Middle frontal gyrus (tissue), 1 donor: ENCODE measurements around the gene FASTKD3.

ENCODE experiments used
- DNase-seq: peaks from one replicate; pipeline ENCODE4 v3.0.0-alpha.2; 2015; ENCODE audit warnings: low spot score; ENCODE audit errors: extremely low spot score

FASTKD3 gene

DNA sequence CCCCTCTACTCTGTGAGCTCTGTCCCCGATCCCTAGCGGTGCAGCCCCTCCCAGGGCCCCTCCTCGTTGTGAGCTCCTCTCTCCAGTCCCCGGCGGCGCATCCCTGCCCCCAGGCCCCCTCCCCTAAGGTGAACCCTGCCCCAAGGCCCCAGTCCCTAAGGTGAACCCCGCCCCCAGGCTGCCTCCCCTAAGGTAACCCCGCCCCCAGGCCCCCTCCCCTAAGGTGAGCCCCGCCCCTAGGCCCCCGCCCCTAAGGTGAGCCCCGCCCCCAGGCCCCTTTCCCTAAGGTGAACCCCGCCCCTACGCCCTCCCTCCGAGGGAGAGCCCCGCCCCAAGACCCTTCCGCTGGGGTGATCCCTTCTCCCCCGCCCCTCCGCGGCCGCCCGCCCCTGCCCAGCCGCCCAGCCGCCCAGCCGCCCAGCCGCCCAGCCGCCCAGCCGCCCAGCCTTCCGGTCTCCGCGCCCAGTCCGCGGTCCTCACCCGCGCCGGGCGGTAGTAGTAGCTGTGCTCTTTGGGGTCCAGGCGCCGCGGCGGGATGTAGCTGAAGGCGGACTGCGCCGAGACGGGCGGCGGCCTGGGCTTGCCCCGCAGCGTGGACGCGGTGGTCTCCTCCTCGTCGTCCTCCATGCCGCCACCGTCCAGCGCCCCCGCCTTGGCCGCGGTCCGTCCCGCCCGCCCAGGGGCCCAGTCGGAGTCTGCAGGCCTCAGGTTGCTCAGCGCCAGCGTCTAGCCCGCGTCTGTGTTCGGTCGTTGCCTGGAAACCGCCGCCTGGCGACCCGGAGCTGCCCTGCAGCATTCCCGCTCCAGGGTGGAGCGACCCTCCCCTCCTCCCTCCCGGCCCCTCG is 18.2 kb downstream of the FASTKD3 start, which contains the start of gene CFAP90:
TSS of gene CFAP90 (minus strand) at position 739 of the 845 bp plus-strand sequence. CDS start at position 627, 112 bp downstream.
- DNase-seq, result no peak

DNA sequence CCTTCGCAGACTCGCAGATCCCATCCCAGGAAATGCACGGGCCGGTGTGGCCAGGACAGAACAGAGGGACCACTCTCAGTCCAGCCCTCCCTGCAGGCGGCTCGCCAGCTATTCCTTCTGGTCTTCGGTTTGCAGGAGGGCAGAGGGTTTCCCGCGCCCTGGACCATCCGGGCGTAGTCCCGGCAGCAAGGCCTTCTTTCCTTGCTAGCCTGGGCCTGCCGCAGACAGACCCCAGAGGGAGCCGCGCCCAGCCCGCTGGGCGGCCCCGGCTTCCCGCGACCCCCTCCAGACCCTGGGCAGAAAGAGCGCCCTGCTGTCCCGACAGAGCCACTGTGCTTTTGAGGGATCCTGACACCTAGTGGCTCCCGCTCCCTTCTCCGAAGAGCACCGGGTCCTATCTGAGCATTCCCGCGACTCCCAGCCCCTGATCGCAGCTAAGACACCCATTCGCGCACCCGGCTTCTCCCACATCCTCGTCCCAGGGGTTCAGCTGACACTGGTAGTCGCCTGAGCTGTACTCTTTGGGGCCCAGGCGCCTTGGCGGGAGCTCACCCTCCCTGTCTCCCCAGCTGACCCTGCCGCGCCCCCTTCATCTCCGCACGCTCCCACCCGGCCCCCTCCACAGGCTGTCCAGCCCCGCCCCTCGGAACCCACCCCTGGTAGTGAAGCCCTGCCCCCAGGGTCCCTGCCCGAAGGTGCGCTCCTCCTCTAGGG is 19.0 kb downstream of the FASTKD3 start:
- DNase-seq, result no peak

DNA sequence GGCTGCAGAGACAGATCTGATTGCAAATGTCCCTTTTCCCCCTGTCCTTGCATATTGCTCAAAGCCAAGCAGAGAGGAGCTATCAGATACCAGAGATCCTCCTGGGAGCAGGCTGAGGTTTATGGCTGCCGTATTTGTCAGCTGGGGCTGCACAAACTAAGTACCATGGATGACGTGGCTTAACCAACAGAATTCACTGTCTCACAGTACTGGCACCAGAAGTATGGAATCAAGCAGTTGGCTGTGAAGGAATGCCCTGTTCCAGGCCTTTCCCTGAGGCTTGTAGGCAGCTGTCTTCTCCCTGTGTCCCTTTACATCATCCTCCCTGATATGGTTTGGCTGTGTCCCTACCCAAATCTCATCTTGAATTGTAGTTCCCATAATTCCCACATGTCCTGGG is 20.5 kb downstream of the FASTKD3 start:
- DNase-seq, result no peak

DNA sequence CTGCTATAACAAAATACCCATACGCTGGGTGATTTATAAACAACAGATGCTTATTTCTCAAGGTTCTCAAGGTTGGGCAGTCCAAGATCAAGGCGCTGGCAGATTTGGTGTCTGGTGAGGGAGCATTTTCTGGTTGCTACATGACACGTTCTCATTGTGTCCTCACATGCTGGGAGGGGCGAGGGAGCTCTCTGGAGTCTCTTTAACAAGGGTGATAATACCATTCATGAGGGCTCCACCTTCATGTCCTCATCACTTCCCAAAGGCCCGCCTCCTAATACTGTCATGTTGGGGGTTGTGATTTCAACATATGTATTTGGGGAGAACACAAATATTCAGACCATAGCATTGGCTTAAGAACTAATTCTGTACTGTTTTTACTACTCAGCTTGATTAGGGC is 22.5 kb downstream of the FASTKD3 start:
- no peak for DNase-seq

DNA sequence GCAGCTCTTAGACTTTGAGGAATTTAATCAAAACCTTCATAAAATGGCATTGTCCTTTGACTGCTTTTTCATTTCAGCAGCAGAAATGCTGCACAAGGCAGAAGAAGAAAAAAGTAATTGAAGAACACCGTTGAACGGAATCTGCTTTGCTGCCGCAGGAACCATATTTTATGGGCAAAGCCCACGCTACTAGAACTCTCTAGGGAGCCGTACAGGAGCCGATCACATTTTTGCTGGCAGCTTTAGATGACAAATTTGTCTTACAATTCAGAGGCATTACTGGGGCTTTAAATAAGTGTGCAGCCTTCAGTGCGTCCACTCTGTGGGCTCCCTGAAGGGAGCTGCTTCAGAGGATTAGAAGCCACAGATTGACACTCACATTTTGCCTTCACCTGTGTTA is 23.3 kb downstream of the FASTKD3 start:
- DNase-seq, result no peak

DNA sequence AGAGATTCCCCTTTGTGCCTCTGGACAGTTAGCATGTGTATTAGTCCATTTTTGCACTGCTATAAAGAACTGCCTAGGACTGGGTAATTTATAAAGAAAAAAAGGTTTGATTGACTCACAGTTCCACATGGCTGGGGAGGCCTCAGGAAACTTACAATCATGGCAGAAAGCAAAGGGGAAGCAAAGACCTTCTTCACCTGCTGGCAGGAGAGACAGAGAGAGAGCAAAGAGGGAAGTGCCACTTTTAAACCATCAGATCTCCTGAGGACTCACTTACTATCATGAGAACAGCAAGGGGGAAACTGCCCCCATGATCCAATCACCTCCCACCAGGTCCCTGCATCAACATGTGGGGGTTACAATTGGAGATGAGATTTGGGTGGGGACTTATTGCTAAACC is 23.9 kb downstream of the FASTKD3 start:
- no peak for DNase-seq

DNA sequence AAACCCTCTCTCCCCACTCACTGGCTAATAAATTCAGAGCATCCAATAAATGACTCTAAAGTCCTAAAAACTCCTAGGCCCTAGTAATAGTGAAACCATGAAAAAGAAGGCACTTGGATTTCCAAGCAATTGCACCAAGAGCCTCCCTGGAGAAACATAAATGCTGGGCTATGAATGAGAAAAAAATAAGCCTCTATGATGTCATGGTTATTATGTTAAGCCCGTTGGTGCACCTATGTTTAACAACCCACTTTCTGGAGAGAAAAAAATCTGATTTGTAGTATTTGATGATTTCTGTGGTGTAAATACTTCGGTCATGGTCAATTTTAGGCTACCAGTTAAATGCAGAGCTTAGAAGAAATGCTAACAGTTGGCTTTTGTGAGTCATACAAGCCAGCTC is 26.3 kb downstream of the FASTKD3 start:
- DNase-seq, result no peak

DNA sequence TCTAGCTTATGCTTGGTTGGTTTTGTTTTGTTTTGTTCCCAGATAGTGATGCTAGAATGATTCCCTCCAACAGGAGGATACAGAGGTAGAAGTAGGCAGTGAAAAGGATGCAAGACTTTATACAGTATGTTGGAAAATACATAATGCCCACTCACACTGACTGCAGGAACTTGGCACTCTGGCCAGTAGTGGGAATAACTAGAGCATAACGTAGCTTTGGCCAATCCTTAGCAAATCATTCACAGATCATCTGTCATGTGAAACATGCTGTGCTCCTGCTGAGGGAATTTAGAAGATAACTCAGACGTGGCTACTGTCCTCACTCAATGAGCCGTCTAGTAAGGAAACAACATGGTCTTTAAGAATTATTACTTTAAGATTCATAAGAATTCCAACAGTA is 31.4 kb downstream of the FASTKD3 start:
- DNase-seq, result no peak

DNA sequence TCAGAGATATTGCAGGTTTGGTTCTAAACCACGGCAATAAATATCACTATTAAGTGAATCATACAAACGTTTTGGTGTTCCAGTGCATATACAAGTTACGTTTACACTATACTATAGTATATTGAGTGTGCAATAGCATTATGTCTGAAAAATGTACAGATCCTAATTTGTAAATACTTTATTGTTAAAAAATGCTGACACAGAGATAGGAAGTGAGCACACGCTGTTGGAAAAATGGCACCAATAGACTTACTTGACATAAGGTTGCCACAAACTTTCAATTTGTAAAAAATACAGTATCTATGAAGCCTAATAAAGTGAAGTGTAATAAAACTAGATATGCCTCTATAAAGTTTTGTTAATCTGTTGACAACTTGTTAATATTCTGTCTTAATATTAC is 33.8 kb downstream of the FASTKD3 start:
- no peak for DNase-seq

DNA sequence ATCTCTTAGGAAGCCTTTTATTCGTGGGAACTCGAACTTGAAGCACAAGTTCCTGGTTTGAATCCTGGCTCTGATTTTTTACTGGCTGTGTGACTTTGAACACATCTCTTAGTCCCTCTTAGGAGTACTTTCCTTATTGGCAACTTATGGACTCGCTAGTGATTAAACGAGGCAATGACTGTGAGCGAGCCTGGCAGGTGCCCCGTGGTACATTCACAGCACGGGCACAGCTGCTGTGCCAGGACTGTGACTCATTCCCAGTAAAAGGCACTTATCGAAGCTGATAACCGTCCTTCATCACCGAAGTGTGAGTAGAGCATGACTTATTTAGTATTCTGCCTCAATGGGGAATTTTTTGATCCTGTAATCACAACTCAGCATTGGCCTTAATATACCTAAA is 40.6 kb downstream of the FASTKD3 start:
- DNase-seq, result no peak

DNA sequence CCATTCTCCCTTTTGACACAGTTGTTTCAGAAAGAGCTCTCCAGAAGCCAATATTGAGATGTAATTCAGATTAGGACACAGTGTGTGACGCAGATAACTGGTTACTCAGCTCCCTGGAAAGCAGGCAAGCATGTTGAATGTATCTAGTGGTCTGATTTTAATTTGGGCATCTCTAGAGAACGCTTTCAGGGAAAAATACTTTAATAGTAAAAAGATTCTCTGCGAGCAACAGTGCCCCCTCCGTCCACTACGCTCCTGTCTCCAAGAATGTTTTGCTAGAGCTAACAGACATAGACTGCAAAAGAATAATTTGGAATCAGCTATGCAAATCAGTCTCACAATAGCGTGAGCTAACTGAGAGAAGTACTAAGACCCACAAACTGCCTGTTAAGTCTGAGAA is 41.2 kb downstream of the FASTKD3 start:
- peak; percentile 16 for DNase-seq

DNA sequence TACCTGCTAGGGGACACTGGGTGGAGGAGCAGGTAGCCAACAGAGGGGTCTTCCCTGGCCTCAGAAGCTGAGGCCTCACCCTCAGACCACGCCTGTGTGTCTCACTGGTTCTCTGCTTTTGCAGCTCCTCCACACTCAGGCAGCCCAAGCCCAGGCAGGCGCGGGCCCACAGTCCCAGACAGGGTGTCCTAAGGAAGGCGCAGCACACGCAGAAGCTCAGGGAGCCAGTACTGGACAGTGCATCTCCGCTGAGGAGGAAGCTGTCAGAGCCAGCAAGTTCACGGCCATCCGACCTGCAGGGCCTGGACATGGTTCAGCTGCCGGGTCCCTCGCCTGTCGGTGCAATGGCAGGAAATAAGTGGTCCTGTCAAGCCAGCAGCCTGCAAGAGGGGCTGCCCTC is 43.2 kb downstream of the FASTKD3 start:
- no peak for DNase-seq

DNA sequence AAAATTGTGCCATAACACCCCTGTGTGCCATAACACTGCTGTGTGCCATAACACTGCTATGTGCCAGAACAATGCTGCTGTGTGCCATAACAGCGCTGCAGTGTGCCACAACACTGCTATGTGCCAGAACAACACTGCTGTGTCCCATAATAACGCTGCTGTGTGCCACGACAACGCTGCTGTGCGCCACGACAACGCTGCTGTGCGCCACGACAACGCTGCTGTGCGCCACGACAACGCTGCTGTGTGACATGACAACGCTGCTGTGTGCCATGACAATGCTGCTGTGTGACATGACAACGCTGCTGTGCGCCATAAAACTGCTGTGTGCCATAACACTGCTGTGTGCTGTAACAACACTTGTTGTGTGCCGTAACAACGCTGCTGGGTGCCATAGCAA is 43.8 kb downstream of the FASTKD3 start:
- no peak for DNase-seq

DNA sequence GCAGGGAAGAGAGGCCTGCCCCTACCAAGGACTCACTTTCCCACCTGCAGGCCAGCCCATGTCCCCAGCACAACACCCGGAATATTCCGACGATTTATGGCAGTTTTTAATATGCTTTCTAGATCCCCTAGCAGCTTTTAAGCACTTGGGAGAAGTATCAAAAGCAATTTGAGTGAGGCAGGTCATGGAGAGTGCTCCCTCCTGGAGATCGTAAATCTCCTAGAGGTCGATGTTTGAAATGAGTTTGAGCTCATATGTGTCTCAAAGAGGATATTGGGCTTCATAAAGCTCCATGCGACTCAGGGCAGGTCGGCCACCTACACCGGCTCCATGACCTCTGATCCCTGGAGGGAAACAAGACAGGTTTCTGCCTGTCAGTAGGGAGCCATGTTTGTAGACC is 45.2 kb downstream of the FASTKD3 start:
- DNase-seq, result no peak

DNA sequence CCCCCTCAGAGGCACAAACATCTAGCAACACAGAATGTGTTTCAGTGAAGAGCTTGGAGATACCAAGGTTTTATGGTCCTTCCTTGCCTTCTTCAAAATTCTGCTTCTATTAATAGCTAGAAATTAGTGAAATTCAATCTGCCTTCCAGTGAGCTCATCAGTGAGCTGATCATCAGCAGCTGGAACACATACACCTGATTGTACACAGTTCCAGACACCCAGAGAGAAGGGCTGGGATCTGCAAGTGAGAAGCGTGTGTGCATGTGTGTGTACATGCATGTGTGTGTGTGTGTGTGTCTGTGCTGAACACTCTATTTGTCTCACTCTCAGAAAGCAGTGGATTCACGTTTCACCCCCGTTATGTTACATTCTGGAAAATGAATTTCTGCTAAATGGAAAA is 46.4 kb downstream of the FASTKD3 start:
- DNase-seq, result no peak

DNA sequence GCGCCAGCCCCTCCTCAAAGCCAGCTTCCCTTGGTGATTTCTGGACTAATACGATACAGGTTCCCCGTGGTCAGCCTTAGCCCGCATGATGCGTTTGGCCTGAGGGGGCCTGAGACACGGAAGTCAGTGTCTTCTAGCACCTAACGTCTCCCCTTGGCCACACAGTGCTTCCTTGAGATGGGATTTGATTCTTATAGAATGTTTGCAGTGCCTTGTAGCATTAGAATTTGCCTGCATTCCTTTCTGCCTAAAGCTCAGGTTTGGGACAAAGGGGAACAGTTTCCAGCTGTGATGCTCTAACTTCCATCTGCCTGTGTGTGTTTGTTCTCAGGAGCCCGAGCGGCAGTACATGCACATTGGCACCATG is 52.3 kb downstream of the FASTKD3 start:
- no peak for DNase-seq

DNA sequence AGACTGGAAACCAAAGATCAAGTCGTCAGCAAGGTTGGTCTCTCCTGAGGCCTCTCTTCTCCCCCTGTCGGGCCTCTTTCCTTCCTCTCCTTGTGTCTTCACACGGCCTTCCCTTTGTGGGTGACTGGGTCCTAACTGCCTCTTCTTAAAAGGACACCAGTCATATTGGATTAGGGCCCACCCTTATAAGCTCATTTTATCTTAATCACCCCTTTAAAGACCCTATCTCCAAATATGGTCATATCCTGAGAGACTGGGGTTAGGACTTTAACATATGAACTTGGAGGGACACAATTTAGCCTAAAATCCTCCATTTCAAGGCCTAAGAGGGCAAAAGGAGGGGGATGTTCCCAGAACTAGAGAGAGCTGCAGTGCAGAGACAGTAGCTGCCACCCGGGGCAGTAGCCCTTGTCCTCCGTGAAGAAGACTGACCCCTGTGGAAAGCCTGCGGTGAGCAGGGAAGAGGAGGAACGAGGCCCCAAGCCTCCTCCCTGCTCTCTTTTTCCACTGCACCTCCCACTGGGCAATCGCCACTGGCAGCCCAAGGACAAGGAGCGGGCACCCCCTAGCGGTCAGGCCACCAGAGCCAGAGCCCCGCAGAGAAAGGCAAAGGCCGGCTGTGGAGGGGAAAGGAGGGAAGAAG is 52.8 kb downstream of the FASTKD3 start:
- DNase-seq, result no peak

DNA sequence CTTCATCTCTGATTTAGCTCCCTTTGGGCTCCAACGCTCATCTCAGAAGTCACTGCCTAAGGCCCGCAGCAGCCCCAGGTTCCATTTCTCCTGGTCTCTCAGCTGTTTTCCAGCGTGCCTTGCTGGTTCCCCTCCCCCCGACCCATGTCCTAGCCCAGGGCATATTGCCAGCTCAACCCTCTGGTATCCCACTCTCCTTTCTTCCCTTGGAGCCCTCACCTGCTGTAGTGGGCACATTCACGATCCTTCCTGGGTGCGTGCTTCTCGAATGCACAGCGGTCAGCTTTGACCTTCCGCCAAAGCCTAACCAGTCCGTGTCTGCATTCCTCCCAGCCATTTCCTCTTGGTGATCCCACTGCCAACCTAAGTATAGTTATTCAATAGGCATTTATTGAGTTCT is 54.0 kb downstream of the FASTKD3 start:
- DNase-seq, result no peak

DNA sequence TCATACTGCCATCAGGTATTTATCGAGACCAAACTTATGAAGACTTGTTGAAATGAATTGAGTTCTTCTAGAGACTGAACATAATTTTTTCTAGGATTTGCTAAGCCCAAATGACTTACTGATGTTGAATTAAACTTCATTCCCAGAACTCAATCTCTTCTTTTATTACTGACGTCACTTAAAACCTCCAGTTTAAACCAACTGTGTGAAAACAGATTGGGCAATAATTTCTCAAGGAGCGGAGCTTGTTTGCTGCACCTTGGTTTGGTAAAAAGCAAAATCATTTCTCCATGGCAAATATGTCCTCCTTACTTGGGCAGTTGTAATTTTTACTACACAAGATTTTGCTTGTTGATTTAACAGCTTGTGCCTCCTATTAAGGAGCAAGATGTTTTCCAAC is 55.3 kb downstream of the FASTKD3 start:
- no peak for DNase-seq

DNA sequence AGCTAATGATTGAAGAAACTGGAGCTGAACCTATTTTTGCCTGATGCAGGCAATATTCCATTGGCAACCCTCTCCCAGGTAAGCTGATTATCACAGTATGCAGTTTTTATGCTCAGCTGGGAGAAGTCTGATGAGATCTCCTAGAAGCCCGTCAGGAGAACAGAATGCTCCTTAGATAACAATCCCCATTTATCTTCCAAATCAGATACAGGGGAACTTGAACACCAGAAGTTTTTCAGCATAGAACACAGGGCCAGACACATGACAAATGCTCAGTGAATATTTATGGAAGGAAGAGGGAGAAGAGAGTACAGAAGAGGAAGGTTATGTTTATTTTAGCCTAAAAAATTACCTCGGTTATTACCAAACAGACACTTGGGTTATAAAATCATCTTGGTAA is 55.8 kb downstream of the FASTKD3 start:
- DNase-seq, result no peak

DNA sequence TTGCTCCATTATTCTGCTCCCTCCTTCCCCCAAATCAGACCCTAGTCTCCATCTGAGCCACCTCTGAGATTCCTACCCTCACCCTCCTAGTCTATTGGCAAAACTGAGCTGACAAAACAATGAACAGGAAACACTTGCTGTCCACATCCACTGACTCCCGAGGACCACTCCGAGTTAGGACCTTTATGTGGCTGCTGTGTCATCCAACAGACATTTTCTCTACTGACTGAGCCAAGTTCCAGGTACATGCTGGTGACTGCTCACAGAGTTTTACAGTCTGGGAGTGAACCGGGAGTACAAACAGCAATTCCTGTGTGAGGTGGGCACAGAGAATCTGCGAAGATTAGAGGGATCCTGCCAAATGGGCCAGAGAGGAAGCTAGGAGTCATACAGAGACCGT is 57.1 kb downstream of the FASTKD3 start:
- DNase-seq, result no peak
